EL (cell line): Measurements from ENCODE around the gene QTRT2.

Experiments used
- DNase-seq: peaks from one replicate; pipeline ENCODE4 v3.0.0-alpha.2; 2016

The QTRT2 gene

DNA sequence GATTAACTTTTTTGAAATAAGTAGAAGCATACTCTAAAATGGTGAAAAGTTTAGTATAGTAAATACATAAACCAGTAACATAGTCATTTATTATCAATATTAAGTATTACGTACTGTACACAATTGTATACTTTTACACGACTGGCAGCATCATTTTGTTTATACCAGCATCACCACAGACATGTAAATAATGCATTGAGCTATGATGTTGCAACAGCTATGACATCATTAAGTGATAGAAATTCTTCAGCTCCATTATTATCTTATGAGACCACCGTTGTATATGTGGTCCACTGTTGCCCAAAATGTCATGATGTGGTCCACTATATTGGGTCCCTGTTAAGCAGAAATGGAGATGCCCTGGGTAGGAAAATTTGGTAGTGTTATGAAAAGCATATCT, 71.0 kb downstream of the QTRT2 start:
- no peak for DNase-seq

DNA sequence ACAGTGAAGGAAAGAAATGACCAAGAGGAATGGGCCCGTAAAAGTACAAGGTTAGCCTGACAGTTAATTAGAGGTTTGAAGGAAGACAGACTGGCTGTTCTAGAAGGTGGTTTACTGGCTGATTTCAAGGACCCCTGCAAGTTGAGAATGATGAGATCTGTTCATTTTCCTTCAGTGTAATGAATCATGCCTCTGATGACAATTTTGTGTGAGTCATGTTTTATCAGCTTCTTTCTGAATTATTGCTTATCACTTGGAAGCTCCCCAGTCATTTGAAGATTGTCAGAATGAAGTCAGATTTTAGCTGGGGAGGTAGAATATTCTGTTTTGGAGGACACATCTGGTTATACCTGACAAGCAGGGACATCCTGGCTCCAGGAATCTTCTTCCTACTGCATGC, 71.7 kb downstream of the QTRT2 start:
- peak; percentile 23 for DNase-seq

DNA sequence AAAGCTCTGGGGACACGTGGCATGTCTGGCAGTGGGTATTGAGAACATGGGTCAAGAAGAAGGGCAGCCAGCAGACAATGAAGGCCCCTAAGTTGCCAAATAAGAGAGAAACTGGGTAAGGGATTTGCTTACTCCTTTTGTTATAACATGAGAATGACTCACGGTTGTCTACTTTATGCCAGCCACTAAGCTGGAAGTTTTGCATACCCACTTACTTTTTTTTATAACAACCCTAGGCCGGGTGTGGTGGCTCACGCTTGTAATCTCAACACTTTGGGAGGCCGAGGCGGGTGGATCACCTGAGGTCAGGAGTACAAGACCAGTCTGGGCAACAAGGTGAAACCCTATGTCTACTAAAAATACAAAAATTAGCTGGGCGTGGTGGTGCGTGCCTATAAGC, 72.3 kb downstream of the QTRT2 start:
- DNase-seq = no peak

- DNase-seq = no peak
Observed at GRCh38 chr3:114132500-114132899, 76.0 kb downstream of the QTRT2 start.

- no peak for DNase-seq
Observed at GRCh38 chr3:114133947-114134346, 77.4 kb downstream of the QTRT2 start.
